Ishikawa (cell line): ENCODE results near the gene ATXN1L.

Experiments
- CEBPB ChIP-seq: IDR thresholded peaks from 2 replicates; pipeline ENCODE4 v1.6.1; 2012
- CREB1 ChIP-seq: IDR thresholded peaks from 2 replicates; pipeline ENCODE4 v1.6.1; 2012; ENCODE audit warnings: low read depth
- EGR1 ChIP-seq: IDR thresholded peaks from 2 replicates; pipeline ENCODE4 v1.6.1; 2012
- EP300 ChIP-seq: IDR thresholded peaks from 2 replicates; pipeline ENCODE4 v1.6.1; 2012; ENCODE audit warnings: borderline replicate concordance
- FOXM1 ChIP-seq: IDR thresholded peaks from 2 replicates; pipeline ENCODE4 v1.6.1; 2012; ENCODE audit warnings: low read depth, borderline replicate concordance
- MAX ChIP-seq: IDR thresholded peaks from 2 replicates; pipeline ENCODE4 v1.6.1; 2012
- NFIC ChIP-seq: IDR thresholded peaks from 2 replicates; pipeline ENCODE4 v1.6.1; 2012
- RAD21 ChIP-seq: IDR thresholded peaks from 2 replicates; pipeline ENCODE4 v1.6.1; 2012; ENCODE audit warnings: low read depth
- REST ChIP-seq: IDR thresholded peaks from 2 replicates; pipeline ENCODE4 v1.6.1; 2012; ENCODE audit warnings: low read depth, mild to moderate bottlenecking
- TAF1 ChIP-seq: IDR thresholded peaks from 2 replicates; pipeline ENCODE4 v1.6.1; 2012; ENCODE audit warnings: low read depth, mild to moderate bottlenecking
- TCF12 ChIP-seq: IDR thresholded peaks from 2 replicates; pipeline ENCODE4 v1.6.1; 2012; ENCODE audit warnings: low read depth
- TEAD4 ChIP-seq: IDR thresholded peaks from 2 replicates; pipeline ENCODE4 v1.6.1; 2012
- USF1 ChIP-seq: IDR thresholded peaks from 2 replicates; pipeline ENCODE4 v1.6.1; 2012
- YY1 ChIP-seq: IDR thresholded peaks from 2 replicates; pipeline ENCODE4 v1.6.1; 2012; ENCODE audit warnings: low read depth
- ZBTB7A ChIP-seq: IDR thresholded peaks from 2 replicates; pipeline ENCODE4 v1.6.1; 2012; ENCODE audit warnings: low read depth

The ATXN1L gene

GRCh38 chr16:71837150-71837549 lies 8.6 kb upstream of the ATXN1L start:
- TF ChIP-seq NFIC (no peak), YY1 (no peak), FOXM1 (no peak), EP300 (no peak), ZBTB7A (no peak), TEAD4 (no peak), REST (no peak), TAF1 (no peak), MAX (no peak), CREB1 (no peak), CEBPB (no peak), RAD21 (no peak), EGR1 (no peak), USF1 (no peak), TCF12 (no peak)

GRCh38 chr16:71840052-71840451 lies 5.7 kb upstream of the ATXN1L start:
- TF ChIP-seq USF1 (no peak), MAX (no peak)

GRCh38 chr16:71843572-71843971 lies 2.2 kb upstream of the ATXN1L start:
- TF ChIP-seq TAF1 (no peak), CEBPB (no peak), EGR1 (no peak), ZBTB7A (no peak), YY1 (no peak), TCF12 (no peak), EP300 (no peak), NFIC (no peak), TEAD4 (no peak), CREB1 (no peak), MAX (no peak), USF1 (no peak), RAD21 (no peak), REST (no peak), FOXM1 (no peak)

GRCh38 chr16:71846431-71846830 lies 655 bp downstream of the ATXN1L start:
- no peak for TF ChIP-seq FOXM1
- TF ChIP-seq CEBPB, result no peak
- no peak for TF ChIP-seq RAD21
- TF ChIP-seq MAX, result no peak
- TF ChIP-seq EP300, result no peak
- TF ChIP-seq CREB1, result no peak
- no peak for TF ChIP-seq EGR1
- TF ChIP-seq TCF12, result no peak
- TF ChIP-seq USF1, result no peak

- TF ChIP-seq YY1 (no peak), ZBTB7A (no peak), TCF12 (no peak), USF1 (no peak), TAF1 (no peak), FOXM1 (no peak), NFIC (no peak), EP300 (no peak), RAD21 (no peak), TEAD4 (no peak)
Measured at GRCh38 chr16:71847096-71847495, 1.3 kb downstream of the ATXN1L start.
